ENCODE data around the gene MED31.
"Not testable (repeated sequence)": the region's sequence is repeated elsewhere in the genome, so short reads cannot be mapped to it uniquely, and the experiment has no call there.

The MED31 gene

DNA sequence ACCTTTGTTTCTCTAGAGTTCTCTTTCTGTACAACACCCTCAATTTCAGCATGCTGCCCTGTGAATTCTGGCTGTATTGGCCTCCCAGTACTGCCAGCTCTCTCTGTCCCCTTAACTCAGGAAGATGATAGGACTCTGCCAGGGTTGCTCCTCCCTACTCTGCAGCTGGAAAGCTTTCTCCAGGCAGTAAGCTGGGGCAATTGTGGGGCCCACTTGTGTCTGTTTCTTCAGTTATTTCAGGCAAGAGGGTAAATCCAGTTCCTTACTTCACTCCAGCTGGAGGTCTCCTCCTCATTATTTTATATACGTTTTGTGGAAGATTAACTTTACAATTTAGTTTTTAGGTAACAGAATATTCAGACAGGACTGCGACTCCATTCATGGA lies 10.1 kb upstream of the MED31 start:
- TF ChIP-seq CTCF (conservative IDR thresholded peaks at IDR 0.05) (no peak), ZFX (IDR thresholded peaks at IDR 0.05) (no peak)
- no peak overlapping the region for H3K27ac ChIP-seq

DNA sequence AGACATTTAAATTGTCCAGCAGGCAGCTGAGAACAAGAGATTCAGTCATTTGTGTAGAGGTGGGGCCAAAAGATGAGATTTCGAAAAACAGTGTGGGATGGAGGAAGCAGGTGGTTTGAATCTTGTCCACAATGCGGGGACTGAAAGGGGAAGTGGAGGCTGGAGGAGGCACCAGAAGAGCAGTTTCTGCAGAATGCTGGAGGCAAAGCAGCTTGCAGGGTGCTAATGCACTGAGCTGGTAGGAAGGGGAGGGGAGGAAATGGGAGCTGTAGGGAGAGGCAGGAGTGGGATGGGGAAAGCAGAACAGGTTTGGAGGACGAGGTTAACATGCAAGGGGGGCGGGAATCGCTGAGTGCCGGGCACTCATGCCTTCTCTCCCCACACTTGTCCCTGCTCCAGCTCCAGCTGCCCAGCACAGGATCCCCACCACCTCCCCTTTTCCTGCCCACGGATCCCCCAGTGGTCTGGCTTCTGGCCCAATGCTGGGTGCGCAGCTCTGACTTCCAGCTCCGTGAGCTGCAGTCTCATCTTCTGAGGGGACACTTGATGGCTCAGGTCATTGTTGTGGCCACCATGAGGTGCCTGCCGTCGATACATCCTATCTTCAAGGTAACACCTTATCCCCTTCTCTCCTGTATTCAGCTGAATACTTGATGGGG lies 9.5 kb upstream of the MED31 start:
- TF ChIP-seq ZFX (IDR thresholded peaks at IDR 0.05) = no peak
- TF ChIP-seq CTCF (conservative IDR thresholded peaks at IDR 0.05) = no peak

DNA sequence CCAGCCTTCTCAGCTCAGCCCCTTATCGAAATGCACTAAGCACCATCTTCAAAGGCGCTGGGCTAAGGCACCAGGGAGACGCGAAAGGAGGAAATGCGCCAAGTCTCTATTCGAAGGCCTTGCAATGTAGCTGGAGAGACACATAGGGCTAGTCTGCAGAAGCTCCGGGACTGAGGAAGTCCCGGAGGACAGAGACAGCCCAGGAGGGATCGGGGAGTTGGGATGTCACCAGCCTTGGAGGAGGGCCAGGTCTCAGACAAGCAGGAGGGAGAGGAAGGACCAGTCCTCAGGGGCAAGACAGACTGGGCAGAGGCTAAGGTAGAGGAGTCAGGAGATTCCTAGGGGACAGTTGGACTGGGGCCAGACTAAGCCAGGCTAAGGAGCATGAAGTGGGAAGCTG lies 8.7 kb upstream of the MED31 start:
- no peak overlapping the region for H3K27ac ChIP-seq
- TF ChIP-seq ZFX (IDR thresholded peaks at IDR 0.05) = no peak
- no peak for TF ChIP-seq CTCF (conservative IDR thresholded peaks at IDR 0.05)

More for the DNA sequence above, 9.5 kb upstream of the MED31 start:
- no peak overlapping the region for H3K27ac ChIP-seq

GRCh38 chr17:6658411-6658810 lies 7.0 kb upstream of the MED31 start:
- not testable (repeated sequence) for H3K27ac ChIP-seq

DNA sequence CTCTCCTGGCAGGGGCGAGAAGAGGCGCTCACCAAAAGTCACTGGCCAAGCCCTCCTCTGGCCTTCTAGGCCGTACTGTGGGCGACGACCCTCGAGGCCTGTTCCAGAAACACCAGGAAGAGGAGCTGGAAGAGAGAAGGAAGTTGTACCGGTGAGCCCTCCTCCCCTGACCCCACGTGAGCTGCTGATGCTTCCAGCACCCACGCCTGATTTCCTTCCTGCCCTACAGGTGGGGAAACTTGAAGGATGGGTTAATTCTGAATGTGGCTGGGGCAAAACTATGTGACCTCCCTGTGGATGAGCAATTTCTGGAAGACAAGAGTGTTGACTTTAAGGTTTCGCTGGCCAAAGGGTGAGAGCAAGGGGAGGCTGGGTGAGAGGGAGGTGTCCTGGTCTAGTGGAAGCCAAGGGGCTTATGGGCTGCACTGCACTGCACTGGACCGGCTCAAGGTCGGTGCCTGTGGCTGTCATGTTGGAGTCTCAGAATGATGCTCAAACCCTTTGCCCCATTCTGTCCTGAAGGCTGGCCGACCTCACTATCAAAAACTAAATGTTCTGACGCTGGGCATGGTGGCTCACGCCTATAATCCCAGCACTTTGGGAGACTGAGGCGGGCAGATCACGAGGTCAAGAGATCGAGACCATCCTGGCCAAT lies 6.4 kb upstream of the MED31 start:
- TF ChIP-seq CTCF (conservative IDR thresholded peaks at IDR 0.05) = no peak
- H3K27ac ChIP-seq = no peak overlapping the region

DNA sequence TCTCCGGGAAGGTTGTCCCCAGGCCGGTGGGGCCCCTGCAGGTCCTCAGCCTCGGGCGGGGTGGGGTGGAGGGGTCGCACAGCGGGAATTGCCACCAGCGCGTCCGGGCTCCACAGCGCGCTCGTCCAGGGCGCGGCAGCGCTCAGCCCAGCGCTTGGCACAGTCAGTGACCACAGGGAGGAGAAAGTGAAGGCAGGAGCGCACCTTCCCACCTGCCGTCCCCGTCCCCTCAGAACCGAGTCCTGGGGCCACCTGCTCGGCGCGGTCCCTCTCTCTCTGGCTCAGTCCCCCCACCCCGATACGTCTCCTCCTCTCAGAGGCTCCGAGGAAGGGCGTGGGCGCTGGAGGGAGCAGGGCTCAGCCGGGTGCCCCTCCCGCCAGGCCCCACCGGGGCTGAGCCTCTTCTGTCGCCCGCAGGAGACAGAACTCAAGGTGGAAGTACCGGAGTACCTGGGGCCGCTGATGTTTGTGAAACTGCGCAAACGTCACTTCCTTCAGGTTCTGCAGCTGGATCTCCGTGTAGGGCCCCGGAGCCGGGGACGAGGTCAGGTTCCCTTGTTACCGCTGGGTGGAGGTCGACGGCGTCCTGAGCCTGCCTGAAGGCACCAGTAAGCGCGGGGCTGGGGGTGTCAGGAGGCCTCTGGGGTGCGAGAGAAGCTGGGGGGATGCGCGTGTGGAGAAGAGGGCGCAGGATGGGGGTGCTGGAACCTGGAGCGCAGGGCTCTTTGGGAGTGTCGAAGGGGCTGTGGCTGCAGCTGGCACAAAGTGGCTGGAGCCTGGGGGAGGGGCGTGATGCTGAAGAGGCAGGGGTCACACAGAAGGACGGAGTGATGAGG lies 5.6 kb upstream of the MED31 start:
- not testable (repeated sequence) for H3K27ac ChIP-seq

DNA sequence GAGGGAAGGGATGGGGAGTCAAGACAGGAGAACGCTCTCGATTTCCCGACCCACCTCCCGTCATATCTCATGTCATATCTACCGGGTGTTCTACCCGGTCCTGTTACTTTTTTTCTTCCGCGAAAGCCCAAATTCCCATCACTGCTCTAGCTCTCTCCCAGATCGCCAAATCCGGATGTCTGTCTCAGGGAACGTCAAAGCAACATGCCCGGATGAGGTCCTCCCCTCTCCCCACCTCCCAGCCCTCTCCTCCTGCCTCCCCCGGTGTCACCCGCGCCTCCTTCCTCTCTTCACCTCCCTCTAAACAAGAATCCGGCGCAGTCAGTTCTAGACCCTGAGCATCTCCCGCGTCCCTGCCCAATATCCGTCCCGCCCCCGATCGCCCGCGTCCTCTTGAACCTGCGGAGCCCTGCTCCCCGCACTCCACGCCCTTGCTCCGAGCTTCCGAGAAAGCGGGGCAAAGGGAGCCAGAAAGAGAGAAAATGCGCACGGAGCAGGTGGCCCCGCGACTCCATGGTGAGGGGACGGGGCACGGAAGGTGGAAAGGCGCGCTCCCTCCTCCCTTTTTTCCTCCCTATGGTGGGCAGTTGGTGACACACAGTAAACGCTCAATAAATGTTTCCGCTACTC lies 4.4 kb upstream of the MED31 start:
- not testable (repeated sequence) for H3K27ac ChIP-seq

DNA sequence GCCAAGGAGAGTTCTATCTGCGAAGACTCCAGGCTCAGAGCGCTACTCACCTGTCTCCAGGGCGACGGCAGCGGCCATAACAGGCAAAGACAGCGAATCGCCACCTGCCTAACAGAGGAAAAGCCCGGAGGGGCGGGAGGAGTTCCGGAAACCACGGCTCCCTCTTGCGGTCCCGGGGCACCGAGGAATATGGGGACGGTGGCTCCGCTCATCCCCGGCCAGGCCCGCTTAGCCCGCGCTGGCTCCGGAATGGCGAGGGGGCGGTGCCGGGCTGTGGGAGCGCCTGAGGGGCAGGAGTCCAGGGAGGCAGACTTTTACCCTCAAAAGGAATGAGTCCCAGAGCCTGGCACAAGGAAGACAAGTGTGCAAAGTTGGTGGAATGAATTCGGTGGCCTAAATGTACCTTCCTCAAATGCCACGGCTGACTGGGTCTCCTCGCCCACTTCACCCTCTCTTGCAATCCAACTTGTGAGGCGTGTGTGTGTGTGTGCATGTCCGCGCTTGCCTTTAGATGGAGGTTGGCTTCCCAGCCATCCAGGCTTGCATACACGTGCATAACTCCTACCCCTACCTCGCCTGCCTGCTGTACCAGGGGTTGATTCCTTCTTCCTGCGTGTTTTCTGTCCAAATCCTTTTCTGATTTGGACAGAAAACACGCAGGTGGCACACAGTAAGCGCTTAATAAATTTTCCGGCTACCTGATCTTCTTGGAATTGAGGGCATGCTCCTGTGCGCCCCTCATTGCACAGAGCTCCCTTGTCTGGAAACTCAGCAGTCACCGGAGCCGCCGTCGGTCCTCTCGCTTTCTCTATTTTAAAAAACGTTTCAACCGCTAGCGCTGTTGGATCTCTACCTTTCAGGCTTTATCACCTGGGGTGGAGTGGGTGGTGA lies 3.7 kb upstream of the MED31 start:
- no peak overlapping the region for H3K27ac ChIP-seq
- TF ChIP-seq ZFX (IDR thresholded peaks at IDR 0.05) (no peak), CTCF (conservative IDR thresholded peaks at IDR 0.05) (no peak)
